ENCODE measurements around the gene AGTR1. TPM values are rescaled to one million over a fixed set of nuclear protein-coding genes. Genes with fewer than 3 reads are reported as not detected.

Gene AGTR1
- total and polyA plus RNA-seq, 10 donors, result 0.43 to 24.7 (median 4.6) TPM

DNA sequence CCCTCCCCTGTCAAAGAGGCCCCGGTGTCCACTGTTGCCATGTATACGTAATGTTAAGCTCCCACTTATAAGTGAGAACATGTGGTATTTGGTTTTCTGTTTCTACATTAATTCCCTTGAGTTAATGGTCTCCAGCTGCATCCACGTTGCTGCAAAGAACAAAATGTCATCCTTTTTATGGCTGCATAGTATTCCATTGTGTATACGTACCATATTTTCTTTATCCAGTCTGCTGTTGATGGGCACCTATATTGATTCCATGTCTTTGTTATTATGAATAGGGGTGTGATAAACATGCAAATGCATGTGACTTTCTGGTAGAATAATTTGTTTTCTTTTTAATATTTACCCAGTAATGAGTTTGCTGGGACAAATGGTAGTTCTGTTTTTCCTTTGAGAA, 43.3 kb upstream of the AGTR1 start:
- Histone ChIP-seq H3K36me3 (no peaks in the 10 kb centered on the region), H3K9me3 (no peaks in the 10 kb centered on the region), H3K27me3 (replicated peaks in 1 of 7) (no peaks in the 10 kb centered on the region), H3K27ac (no peak overlapping the region), H3K4me1 (no peaks in the 10 kb centered on the region), H3K4me3 (no peak overlapping the region)
- intact Hi-C loops (cut with DNase I; ENCODE audit: low total_unique reads), result no loop called here
- TF ChIP-seq, protein P1, sequence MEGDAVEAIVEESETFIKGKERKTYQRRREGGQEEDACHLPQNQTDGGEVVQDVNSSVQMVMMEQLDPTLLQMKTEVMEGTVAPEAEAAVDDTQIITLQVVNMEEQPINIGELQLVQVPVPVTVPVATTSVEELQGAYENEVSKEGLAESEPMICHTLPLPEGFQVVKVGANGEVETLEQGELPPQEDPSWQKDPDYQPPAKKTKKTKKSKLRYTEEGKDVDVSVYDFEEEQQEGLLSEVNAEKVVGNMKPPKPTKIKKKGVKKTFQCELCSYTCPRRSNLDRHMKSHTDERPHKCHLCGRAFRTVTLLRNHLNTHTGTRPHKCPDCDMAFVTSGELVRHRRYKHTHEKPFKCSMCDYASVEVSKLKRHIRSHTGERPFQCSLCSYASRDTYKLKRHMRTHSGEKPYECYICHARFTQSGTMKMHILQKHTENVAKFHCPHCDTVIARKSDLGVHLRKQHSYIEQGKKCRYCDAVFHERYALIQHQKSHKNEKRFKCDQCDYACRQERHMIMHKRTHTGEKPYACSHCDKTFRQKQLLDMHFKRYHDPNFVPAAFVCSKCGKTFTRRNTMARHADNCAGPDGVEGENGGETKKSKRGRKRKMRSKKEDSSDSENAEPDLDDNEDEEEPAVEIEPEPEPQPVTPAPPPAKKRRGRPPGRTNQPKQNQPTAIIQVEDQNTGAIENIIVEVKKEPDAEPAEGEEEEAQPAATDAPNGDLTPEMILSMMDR (IDR thresholded peaks at IDR 0.05 in 8 of 11, conservative IDR thresholded peaks at IDR 0.05 in 3 of 11), result no peak
- TF ChIP-seq POLR2AphosphoS5 (IDR thresholded peaks at IDR 0.05), result no peak
- no peak for TF ChIP-seq POLR2A (IDR thresholded peaks at IDR 0.05)
- WGBS, 5 donors, result 83 to 90% (median 88%) methylated on average over 4 of the region's 4 CpGs
- no peak for DNase-seq

DNA sequence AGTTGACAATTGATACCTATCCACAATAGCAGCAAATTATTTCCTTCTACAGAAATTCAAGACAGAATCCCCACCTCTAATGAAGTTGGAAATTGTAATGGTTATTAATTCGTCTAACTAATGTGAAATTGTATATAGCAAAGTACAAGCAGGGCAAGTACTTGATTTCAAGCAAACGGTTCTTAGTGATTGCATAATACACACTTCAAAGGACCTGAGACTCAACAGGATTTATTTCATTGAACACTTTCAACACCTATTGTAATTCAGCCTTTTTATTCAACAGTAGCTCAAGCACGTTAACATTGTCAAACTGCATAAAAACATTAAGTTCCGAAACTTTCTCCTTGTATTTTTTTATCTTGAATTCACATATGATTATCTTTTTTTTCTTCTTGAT, 40.2 kb upstream of the AGTR1 start:
- WGBS, 5 donors, result 79 to 87% (median 82%) methylated on average over 4 of the region's 4 CpGs
- Histone ChIP-seq H3K4me3 (no peak overlapping the region), H3K36me3 (no peaks in the 10 kb centered on the region), H3K9me3 (no peaks in the 10 kb centered on the region), H3K4me1 (no peaks in the 10 kb centered on the region), H3K27ac (no peak overlapping the region), H3K27me3 (replicated peaks in 1 of 7) (no peaks in the 10 kb centered on the region)
- intact Hi-C loops (cut with DNase I; ENCODE audit: low total_unique reads), result no loop called here
- TF ChIP-seq, protein P1 (IDR thresholded peaks at IDR 0.05 in 8 of 11, conservative IDR thresholded peaks at IDR 0.05 in 3 of 11), result no peak
- no peak for TF ChIP-seq POLR2AphosphoS5 (IDR thresholded peaks at IDR 0.05)
- no peak for TF ChIP-seq POLR2A (IDR thresholded peaks at IDR 0.05)
- DNase-seq, result no peak

DNA sequence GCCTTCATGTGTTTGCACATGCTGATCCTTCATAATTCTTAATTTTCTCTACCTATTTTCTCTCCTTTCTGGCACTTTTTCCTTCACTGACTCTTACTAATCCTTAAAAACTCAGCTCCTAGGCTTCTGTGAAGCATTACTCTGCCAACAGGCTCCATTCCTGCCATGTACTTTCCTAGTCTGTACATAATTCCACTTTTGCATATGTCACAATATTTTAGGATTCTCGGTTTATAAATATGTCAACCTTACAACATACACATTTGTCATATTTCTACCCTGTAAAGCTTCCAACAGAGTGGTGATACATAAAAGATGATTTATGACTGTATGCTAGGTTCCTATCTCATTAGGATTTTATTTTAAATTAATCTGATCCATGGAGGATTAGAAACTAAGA, 38.2 kb upstream of the AGTR1 start:
- TF ChIP-seq, protein P1 (IDR thresholded peaks at IDR 0.05 in 8 of 11, conservative IDR thresholded peaks at IDR 0.05 in 3 of 11), result no peak
- TF ChIP-seq POLR2AphosphoS5 (IDR thresholded peaks at IDR 0.05) (no peak), POLR2A (IDR thresholded peaks at IDR 0.05) (no peak)
- 83 to 94% (median 88%) methylated on average over 1 of the region's 1 CpG for WGBS, 5 donors
- Histone ChIP-seq H3K9me3 (no peaks in the 10 kb centered on the region), H3K27ac (no peak overlapping the region), H3K27me3 (replicated peaks in 1 of 7) (no peaks in the 10 kb centered on the region), H3K4me1 (no peaks in the 10 kb centered on the region), H3K36me3 (no peaks in the 10 kb centered on the region), H3K4me3 (no peak overlapping the region)
- intact Hi-C loops (cut with DNase I; ENCODE audit: low total_unique reads), result no loop called here
- DNase-seq, result no peak

DNA sequence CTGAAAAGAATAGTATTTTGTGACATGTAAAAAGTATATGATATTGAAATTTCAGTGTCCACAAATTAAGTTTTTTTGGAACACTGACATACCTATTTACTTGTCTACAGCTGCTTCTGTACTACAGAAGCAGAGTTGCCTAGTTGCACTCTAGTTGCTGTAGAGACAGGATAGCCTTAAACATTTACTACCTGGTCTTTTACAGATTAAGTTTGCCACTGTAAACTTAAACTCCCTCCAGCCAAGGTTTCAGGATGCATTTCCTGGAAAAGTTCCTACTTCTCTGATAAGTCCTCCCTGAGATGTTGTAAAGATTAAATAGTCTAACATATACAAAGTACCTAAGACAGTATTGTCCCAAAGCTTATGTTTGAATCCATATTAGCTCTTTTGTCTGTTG, 17.4 kb upstream of the AGTR1 start:
- no peaks in the 10 kb centered on the region for H3K4me1 ChIP-seq
- DNase-seq, result no peak
- intact Hi-C loops (cut with DNase I; ENCODE audit: low total_unique reads), result no loop called here
- H3K27ac ChIP-seq, result no peak overlapping the region
- H3K4me3 ChIP-seq, result no peak overlapping the region
- TF ChIP-seq POLR2A (IDR thresholded peaks at IDR 0.05) (no peak), POLR2AphosphoS5 (IDR thresholded peaks at IDR 0.05) (no peak)
- TF ChIP-seq, protein P1 (IDR thresholded peaks at IDR 0.05 in 8 of 11, conservative IDR thresholded peaks at IDR 0.05 in 3 of 11), result no peak
- H3K36me3 ChIP-seq, result no peaks in the 10 kb centered on the region
- no peaks in the 10 kb centered on the region for H3K9me3 ChIP-seq
- H3K27me3 ChIP-seq (replicated peaks in 1 of 7), result no peaks in the 10 kb centered on the region
